HG03469 (cell line): ENCODE data around the gene RNF31.
"Not testable (repeated sequence)": the region's sequence is repeated elsewhere in the genome, so short reads cannot be mapped to it uniquely, and the experiment has no call there.

Source experiments
- ATAC-seq: cut with Tn5 transposase; IDR thresholded peaks from one replicate; pipeline ENCODE4 v1.9.1; 2021; ENCODE audit warnings: mild to moderate bottlenecking, moderate library complexity, moderate number of reproducible peaks; ENCODE audit not compliant: unreplicated experiment

The RNF31 gene

DNA sequence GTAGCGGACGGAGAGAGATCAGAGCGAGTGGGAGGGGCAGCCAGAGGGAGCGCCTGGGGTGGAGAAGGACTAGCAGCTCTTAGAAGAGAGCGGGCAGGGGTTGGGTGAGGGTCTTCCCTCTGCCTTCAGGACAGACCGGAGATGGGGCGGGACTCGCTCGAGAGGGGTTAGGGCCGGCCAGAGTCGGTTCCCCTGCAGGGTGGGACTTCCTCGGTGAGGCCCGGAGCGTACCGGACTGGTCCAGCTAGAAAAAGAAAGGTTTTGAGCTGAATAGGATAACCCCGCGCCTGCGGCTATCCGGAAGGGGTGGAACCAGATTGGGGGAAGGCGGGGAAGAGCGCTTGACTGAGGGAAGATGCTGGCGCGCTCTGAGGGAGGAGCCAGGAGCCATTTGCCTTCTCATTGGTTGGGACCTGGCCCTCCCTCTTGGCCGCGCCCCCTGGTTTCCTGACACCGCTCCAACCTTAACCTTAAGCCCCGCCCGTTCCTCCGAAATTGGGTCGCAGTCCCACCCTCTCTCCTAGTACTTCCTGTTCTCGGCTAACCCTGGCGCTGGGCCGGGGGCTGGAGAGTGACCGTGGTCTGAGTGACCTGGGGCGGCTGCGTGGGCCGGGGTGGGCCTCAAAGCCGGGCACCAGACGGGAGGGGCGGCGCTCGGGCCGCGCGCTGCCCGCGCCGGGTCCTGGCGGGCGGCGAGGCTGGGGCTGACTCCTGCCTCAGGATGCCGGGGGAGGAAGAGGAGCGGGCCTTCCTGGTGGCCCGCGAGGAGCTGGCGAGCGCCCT lies at the start of gene RNF31:
RNF31 (plus strand) TSS at position 521 of the 783 bp plus-strand sequence; CDS start at position 722, 201 bp downstream.
- ATAC-seq: peak; percentile 70

DNA sequence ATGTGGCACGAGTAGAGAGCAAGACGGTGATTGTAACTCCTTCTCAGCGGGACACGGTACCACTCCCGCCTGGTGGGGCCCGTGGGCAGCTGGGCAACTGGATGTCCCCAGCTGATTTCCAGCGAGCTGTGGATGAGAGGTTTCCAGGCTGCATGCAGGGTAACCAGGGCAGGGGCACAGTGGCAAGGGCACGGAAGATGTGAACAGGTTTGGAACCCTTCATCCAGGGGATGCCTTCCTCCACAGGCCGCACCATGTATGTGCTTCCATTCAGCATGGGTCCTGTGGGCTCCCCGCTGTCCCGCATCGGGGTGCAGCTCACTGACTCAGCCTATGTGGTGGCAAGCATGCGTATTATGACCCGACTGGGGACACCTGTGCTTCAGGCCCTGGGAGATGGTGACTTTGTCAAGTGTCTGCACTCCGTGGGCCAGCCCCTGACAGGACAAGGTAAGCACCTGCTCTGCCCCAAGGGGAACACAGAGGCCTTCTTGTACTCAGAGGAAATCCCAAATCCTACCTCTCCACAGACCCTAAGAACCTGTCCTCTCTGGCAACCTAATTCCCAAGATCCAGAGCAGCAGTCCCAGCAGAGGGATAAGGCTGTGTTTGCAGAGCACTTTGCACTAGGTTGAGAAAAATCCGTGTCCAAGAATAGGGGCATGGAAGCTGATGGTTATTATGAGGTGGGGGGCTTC lies 48.9 kb upstream of the RNF31 start:
- no peak for ATAC-seq

DNA sequence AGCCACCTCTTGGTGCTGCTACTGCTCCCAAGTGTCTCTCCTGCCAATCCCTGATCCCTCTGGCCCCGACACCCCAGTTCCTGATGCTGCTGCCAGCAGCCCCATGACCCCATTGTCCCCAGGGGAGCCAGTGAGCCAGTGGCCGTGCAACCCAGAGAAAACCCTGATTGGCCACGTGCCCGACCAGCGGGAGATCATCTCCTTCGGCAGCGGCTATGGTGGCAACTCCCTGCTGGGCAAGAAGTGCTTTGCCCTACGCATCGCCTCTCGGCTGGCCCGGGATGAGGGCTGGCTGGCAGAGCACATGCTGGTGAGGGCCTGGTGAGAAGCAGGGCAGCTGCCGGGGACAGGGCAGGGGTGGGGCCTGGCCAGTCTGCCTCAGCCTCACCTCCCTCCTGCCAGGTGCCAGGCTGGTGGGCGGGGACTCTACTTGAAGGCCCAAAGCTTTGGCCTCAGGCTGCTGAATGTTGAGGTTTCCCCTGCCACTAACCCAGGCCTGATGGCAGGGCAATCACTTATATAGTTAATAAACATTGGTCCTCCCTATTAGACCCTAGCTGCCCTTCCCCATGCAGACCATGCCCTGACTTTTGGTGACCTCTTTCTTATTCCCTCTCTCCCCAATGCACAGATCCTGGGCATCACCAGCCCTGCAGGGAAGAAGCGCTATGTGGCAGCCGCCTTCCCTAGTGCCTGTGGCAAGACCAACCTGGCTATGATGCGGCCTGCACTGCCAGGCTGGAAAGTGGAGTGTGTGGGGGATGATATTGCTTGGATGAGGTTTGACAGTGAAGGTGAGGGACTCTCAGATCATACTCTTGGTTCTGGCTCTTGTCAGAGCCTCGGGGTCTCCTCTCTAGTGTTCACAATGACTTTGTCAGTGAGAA lies 48.1 kb upstream of the RNF31 start:
- no peak for ATAC-seq

DNA sequence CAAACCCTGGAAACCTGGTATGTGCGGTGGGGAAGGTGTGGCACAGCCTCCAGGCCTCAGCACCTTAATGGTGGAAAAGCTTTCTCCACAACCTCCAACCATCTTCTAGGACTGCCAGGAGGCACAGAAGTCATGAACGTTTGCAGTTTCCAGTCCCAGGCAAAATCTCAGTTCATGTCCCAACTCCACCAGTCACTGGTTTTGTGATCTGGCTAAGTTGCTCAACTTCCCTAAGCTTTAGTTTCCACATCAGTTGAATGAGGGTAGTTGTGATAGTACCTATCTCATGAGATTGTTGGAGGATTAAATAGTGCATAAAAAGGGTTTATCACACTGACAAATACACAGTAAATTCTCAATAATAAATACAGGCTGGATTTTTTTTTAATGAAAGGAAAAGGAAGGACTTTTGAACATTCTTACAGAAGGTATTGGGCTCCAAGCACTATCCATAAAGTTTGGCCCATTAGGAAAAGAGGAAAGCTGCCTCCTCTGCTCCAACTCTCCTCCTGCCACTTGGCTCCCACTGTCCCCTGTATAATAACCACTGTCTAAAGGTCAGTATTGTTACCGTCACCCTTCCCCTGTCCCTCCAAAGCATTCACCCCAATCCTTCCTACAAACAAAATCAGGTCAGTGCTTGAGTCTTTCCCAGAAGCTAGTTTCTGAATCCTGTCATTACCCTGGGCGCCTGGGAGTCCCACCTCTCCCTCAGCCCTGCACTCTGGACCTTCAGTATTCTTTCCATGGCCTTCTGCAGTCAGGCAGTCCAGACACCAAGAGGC lies 46.9 kb upstream of the RNF31 start:
- no peak for ATAC-seq

GRCh38 chr14:24100982-24101494 lies 46.3 kb upstream of the RNF31 start:
- no peak for ATAC-seq

DNA sequence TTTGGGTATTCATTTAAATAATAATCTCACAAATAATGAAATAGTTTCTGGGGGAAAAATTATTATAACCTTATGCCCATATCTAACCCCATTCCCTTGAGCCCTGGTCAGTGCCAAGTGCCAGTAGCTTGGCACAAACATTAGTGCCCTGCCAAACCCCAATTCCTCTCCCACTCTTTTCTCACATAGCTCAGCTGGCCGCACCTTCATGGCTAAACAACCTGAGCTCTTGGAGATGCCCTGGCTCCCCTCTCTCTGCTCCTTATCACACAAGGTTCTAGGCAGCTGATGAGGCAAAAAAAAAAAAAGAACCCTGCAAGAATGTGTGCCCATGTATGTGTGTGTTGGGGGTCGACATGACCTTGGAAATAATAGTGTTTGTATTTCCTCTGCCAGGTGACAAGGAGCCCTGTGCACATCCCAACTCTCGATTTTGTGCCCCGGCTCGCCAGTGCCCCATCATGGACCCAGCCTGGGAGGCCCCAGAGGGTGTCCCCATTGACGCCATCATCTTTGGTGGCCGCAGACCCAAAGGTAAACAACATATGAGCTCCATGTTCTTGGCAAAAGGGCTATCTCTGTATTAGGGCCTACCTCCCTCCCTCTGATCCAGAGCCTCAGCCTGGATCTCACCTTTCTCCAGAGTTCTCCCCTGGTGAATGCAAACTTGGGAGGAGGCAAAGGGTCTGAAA lies 44.8 kb upstream of the RNF31 start:
- ATAC-seq: no peak

DNA sequence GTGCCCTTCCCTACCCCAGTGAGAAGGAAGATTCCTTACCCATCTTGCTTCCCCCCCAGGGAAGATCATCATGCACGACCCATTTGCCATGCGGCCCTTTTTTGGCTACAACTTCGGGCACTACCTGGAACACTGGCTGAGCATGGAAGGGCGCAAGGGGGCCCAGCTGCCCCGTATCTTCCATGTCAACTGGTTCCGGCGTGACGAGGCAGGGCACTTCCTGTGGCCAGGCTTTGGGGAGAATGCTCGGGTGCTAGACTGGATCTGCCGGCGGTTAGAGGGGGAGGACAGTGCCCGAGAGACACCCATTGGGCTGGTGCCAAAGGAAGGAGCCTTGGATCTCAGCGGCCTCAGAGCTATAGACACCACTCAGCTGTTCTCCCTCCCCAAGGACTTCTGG lies 43.8 kb upstream of the RNF31 start:
- ATAC-seq: no peak

- ATAC-seq: not testable (repeated sequence)
These were observed 41.6 kb upstream of the RNF31 start for GRCh38 chr14:24105609-24106239.

DNA sequence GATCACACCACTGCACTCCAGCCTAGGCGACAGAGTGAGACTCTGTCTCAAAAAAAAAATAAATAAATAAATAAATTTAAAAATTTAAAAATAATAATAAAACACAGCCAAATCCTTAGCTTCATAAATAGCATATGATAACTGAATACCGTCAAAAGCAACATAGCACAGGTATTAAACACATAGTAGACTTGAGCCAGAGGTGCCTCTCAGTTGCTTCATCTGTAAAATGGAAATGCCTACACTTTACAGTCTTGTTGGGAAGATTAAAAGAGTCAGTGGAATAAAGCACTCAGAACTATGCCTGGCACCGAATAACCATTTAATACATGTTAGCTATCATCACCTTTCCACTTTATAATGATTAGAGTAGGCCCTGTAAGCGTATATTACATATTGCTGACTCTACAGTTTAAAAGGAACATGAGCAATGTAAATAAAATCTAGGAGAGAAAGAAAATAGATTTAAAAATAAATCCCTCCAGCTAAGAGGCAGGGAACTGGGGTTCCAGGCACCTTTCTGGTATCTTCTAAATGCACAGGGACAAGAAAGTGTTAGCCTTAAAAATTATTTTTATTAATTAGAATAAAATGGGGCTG lies 40.5 kb upstream of the RNF31 start:
- no peak for ATAC-seq

DNA sequence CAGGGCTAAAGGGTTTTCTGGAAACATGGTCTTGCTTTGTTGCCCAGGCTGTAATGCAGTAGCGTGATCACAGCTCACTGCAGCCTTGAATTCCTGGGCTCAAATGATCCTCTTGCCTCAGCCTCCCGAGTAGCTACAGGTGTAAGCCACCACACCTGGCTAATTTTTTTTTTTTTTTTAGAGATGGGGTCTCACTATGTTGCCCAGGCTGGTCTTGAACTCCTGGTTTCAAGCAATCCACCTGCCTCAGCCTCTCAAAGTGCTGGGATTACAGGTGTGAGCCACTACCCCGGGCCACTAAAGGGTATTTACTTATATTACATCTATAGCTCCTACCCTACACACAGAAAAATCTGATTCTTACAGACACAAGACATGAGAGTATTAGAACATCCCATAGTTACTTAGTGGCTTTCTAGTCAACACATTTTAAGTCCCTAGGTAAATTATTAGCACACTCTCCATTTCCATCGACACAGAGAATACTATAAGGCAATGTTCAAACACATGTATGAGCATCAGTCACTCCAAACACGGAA lies 38.9 kb upstream of the RNF31 start:
- no peak for ATAC-seq

DNA sequence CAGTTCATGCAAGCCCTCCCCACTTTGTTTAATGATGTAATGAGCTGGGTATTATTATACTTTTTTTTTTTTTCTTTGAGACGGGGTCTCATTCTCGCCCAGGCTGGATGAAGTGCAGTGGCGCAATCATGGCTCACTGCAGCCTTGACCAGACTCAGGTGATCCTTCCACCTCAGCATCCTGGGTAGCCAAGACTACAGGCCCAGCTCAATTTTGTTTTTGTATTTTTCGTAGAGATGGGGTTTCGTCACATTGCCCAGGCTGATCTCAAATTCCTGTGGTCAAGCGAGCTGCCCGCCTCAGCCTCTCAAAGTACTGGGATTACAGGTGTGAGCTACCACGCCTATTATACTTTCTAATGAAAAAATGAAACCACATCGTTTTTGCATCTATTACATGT lies 37.2 kb upstream of the RNF31 start:
- no peak for ATAC-seq

- no peak for ATAC-seq
These were observed 36.8 kb upstream of the RNF31 start for GRCh38 chr14:24110523-24110922.

DNA sequence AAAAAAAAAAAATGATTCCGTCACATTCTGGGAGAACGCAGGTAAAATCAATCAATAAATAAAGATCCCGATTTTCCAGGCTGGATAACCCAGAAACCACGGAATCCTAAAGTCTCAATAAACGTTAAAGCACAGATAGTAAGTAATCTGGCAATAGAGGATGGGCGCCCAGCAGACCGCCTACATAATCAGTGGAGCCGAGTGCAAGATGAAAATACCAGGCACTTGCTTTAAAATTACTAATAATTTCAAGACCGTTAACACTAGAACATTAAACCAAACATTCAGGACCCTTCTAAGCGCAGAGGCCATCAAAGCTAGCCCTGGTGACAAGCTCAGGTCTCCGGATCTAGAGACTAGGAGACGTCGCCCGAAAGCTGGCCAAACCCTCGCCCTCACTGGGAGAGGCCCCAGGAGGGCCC lies 33.9 kb upstream of the RNF31 start:
- ATAC-seq: no peak

DNA sequence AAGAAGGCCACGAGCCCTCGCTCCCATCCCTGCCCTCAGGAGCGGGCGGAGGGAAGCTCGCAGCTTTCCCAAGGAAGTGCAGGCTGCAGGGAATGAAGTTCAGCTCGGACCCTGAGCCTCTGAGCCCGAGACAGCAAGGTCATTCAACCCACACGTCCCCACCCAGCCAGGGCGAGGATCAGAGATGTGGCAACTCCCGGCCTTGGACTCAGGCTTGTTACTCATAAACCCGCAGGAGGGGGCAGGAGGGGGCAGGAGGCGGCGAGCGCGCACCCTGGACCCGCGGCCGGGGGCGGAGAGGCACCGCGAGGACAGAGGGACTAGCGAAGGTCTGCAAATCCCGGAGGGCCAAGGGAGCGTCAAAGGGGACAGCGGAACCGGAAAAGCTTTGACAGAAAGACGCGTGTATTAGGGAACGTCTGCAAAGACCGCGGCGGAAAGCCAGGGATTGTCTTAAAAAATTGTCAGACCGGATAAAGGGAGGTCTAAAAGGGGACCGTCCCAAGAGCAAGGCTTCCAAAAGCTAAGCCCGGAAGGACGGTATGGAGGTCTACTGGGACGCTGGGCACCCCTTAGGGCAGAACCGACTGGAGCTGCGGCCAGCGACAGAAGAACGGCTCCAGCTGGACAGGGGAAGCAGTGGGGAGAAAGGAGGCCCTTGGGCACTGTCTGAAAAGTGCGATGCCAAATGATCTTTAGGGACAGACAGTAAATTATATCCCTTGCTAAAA lies 33.3 kb upstream of the RNF31 start:
- ATAC-seq: peak; percentile 10

DNA sequence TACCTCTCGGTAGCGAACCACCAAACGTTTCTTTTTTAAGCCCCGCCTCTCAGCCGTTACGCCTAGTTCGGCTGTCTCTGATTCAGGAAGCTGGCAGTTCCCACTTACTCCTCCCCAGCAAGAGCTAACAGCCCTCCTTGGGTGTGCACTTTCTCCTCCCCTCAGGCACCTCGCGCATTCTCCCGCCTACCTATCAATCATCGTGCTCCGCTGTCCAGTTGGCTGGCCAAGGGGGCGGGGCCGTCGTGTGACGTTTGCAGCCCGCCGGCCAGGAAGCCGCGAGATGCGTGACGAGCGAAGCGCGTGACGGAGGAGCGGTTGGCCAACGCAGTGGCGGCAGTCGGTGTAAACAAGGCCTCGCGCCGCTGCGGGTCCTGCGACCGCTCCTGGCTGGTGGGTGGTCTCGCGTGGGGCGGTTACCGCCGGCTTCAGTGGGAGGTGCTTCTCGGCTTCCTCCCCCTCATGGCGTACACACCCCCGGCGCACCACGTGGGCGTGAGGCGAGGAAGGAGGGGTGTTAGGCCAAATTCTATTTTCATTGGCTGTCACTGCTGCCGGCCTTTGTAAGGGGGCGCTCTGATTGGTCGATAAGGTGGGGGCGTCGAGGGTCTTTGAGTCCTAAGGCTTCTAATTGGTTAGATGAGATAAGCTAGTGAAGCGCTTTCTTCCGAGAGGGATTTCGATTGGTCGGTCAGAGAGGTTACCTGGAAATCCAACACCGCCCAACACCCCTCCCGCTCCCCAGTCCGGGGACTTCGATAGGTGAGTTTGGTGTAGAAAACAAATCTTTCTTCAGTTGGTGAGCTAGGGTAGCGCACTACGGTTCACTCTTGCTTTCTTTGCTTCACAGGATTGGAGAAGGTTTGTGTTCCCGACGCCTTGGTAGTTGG lies 32.5 kb upstream of the RNF31 start, which contains the start of the genes DCAF11 and NRL:
DCAF11 (plus strand) TSS at position 246 of the 890 bp plus-strand sequence. CDS start 818 bp downstream, outside the sequence.
NRL (minus strand) TSS at position 418 of the 890 bp plus-strand sequence. CDS start 32,101 bp downstream, outside the sequence.
- ATAC-seq: peak; percentile 74

DNA sequence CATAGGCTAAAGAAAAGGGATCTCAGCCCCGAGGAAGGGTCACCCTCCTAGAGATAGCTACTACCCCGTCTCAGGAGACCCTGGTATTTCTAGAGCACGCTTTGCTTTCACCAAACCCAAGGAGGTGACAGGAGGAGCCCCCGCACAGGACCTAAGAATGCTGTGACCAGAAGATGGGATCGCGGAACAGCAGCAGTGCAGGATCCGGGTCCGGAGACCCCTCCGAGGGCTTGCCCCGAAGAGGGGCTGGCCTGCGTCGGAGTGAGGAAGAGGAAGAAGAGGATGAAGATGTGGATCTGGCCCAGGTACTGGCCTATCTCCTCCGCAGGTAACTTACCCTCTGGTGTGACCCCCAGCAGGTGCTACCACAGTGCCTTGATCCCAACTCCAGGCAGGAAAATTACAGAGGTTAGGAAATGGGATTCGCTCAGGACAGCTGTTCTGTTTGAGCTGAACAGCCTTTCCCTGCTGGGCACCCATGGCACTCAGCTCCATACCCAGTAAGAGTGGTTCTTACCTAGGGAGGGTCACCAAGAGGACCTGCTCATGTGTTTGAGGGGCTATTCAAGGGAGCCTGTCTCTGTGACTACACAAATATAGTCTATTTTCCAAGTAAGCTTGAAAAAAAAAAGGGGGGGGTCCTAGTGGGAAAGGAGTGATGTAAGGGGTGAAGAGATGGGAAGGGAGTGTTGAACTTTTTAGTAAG lies 31.7 kb upstream of the RNF31 start:
- ATAC-seq: no peak
